ENCODE measurements around the gene DHRS2.

The DHRS2 gene

GRCh38 chr14:23657959-23658470 lies 21.9 kb downstream of the DHRS2 start:
- DNase-seq (ENCODE audit: low spot score): no peak
- in situ Hi-C loops (cut with MboI; ENCODE audit: low pct_unique_long_range_greater_than_20kb, low sequenced_read_pairs, unreplicated experiment): no loop called here
- TF ChIP-seq, protein P1, sequence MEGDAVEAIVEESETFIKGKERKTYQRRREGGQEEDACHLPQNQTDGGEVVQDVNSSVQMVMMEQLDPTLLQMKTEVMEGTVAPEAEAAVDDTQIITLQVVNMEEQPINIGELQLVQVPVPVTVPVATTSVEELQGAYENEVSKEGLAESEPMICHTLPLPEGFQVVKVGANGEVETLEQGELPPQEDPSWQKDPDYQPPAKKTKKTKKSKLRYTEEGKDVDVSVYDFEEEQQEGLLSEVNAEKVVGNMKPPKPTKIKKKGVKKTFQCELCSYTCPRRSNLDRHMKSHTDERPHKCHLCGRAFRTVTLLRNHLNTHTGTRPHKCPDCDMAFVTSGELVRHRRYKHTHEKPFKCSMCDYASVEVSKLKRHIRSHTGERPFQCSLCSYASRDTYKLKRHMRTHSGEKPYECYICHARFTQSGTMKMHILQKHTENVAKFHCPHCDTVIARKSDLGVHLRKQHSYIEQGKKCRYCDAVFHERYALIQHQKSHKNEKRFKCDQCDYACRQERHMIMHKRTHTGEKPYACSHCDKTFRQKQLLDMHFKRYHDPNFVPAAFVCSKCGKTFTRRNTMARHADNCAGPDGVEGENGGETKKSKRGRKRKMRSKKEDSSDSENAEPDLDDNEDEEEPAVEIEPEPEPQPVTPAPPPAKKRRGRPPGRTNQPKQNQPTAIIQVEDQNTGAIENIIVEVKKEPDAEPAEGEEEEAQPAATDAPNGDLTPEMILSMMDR (IDR thresholded peaks at IDR 0.05; ENCODE audit: extremely low read depth, insufficient read depth, missing control alignments): no peak

DNA sequence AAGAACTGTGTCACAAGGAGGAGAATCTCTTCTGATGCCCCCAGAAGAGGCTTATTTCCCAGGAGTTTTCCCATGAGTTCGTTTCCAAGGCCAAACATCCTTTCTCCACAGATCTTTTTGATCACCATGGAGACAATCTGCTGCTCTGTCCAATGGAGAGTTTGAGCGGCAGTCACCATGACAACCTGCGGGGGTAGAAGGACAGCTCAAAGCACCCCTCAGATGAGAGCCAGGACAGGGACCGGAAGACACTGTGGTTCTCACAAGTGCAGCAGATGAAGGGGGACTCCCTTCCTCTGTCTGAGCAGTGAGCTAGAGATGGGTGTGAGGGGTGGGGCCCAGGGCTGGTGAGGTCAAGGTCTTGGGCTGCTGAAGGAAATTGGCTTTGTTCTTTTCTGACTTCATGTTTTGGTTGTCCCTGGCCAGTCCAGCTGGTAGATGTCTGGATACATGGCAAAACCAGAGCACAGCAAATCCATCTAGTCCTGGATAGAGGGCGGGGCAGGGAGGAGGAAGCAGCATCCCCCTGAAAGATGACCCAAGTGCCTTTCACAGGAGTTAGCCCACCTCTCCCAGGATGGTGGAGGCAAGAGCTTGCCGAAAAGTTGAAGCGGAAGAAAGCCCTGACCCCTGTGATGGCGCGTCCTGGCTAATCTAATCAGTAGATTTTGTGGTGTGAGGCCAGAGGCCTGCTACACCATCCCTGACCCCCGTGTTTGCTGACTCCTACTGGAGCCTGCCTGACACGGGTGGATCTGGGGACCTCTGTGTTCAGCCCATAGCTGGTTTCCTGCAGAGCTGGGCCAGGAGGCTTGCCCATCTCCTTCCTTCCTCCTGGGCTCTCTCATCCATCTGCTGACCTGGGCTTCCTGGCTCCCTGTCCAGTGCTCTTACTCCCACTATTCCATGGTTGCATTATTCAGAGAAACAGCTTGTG lies 24.4 kb downstream of the DHRS2 start:
- no peak for DNase-seq (ENCODE audit: low spot score)
- TF ChIP-seq, protein P1 (IDR thresholded peaks at IDR 0.05; ENCODE audit: extremely low read depth, insufficient read depth, missing control alignments): no peak
- in situ Hi-C loops (cut with MboI; ENCODE audit: low pct_unique_long_range_greater_than_20kb, low sequenced_read_pairs, unreplicated experiment): no loop called here

GRCh38 chr14:23661542-23661941 lies 25.4 kb downstream of the DHRS2 start:
- TF ChIP-seq, protein P1 (IDR thresholded peaks at IDR 0.05; ENCODE audit: extremely low read depth, insufficient read depth, missing control alignments): no peak
- in situ Hi-C loops (cut with MboI; ENCODE audit: low pct_unique_long_range_greater_than_20kb, low sequenced_read_pairs, unreplicated experiment): no loop called here
- DNase-seq (ENCODE audit: low spot score): no peak

- no peak for DNase-seq (ENCODE audit: low spot score)
- TF ChIP-seq, protein P1 (IDR thresholded peaks at IDR 0.05; ENCODE audit: extremely low read depth, insufficient read depth, missing control alignments): no peak
- in situ Hi-C loops (cut with MboI; ENCODE audit: low pct_unique_long_range_greater_than_20kb, low sequenced_read_pairs, unreplicated experiment): no loop called here
Observed at GRCh38 chr14:23663127-23663526, 27.0 kb downstream of the DHRS2 start.

DNA sequence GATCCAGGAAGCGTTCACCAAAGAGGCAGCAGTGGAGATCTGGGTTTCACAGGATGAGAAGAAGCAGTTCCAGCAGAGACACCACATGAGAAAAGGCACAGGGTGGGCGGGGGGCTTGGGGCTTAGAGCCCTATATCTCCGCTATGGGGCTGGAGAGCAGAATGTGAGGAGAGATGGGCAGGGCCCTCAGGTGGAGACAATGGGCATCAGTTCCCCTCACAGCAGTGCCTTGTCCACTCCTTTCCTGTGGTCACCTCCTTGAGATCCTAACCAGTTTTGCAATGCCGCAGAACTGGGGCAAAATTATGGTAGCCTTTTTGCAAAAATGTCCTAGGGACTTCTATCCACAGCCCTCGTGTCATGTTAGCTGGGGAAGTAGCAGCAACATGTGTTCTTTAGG lies 27.5 kb downstream of the DHRS2 start:
- DNase-seq (ENCODE audit: low spot score): no peak
- in situ Hi-C loops (cut with MboI; ENCODE audit: low pct_unique_long_range_greater_than_20kb, low sequenced_read_pairs, unreplicated experiment): no loop called here
- TF ChIP-seq, protein P1 (IDR thresholded peaks at IDR 0.05; ENCODE audit: extremely low read depth, insufficient read depth, missing control alignments): no peak

- in situ Hi-C loops (cut with MboI; ENCODE audit: low pct_unique_long_range_greater_than_20kb, low sequenced_read_pairs, unreplicated experiment): no loop called here
- TF ChIP-seq, protein P1 (IDR thresholded peaks at IDR 0.05; ENCODE audit: extremely low read depth, insufficient read depth, missing control alignments): no peak
Observed at GRCh38 chr14:23664207-23664885, 28.2 kb downstream of the DHRS2 start.

More at GRCh38 chr14:23664207-23664885, 28.2 kb downstream of the DHRS2 start:
- no peak for DNase-seq (ENCODE audit: low spot score)
